Heart left ventricle (tissue), 16 donors: ENCODE data around the gene PIP5KL1. TPM values are rescaled to one million over a fixed set of nuclear protein-coding genes. Genes with fewer than 3 reads are reported as not detected.

Experiments
- ATAC-seq, 4 donors: fragments of 200-7000 bp; cut with Tn5 transposase; one replicate each; pipeline ENCODE4 v1.9.1; 2020 to 2022; ENCODE audit warnings: moderate library complexity in 4 of 4, mild to moderate bottlenecking in 3 of 4, moderate number of reproducible peaks in 1 of 4
- DNase-seq, 5 donors: peaks; one replicate each; pipeline ENCODE4 v3.0.0-alpha.2; 2020
- H3K27ac ChIP-seq, 12 donors: fragments of 200-600 bp; sonication (generic) in 4 of 12; one replicate each; pipeline versions ENCODE4 v1.5.0 to v1.8.0; 2016 to 2022; ENCODE audit warnings: mild to moderate bottlenecking in 2 of 12
- H3K27me3 ChIP-seq, 9 donors: fragments of 200-600 bp; sonication (generic) in 2 of 9; one replicate each; pipeline versions ENCODE4 v1.5.1 to v1.8.0; 2016 to 2022; ENCODE audit warnings: mild to moderate bottlenecking in 3 of 9
- H3K36me3 ChIP-seq, 9 donors: fragments of 200-600 bp; sonication (generic) in 2 of 9; one replicate each; pipeline versions ENCODE4 v1.5.0 to v1.8.0; 2018 to 2022; ENCODE audit warnings: mild to moderate bottlenecking in 2 of 9
- H3K4me1 ChIP-seq, 12 donors: fragments of 200-600 bp; sonication (generic) in 4 of 12; one replicate each; pipeline versions ENCODE4 v1.5.0 to v1.8.0; 2016 to 2022; ENCODE audit warnings: mild to moderate bottlenecking in 3 of 12
- H3K4me3 ChIP-seq, 12 donors: fragments of 200-600 bp; sonication (generic) in 4 of 12; one replicate each; pipeline versions ENCODE4 v1.5.0 to v1.8.0; 2017 to 2022; ENCODE audit warnings: mild to moderate bottlenecking in 9 of 12, moderate library complexity in 4 of 12
- H3K9me3 ChIP-seq, 12 donors: fragments of 200-600 bp; sonication (generic) in 4 of 12; one replicate each; pipeline versions ENCODE4 v1.5.0 to v1.8.0; 2016 to 2022; ENCODE audit warnings: mild to moderate bottlenecking in 1 of 12
- CTCF ChIP-seq, 12 donors: fragments of 200-600 bp; sonication (generic) in 4 of 12; IDR thresholded peaks; one replicate each; pipeline versions ENCODE4 v1.5.0 to v1.8.0; 2018 to 2022; ENCODE audit warnings: antibody characterized with exemption in 12 of 12, mild to moderate bottlenecking in 5 of 12
- POLR2A ChIP-seq, 2 donors: fragments of 450-650 bp; IDR thresholded peaks; one replicate each; pipeline ENCODE4 v1.6.1; 2017; ENCODE audit warnings: antibody characterized with exemption in 2 of 2, mild to moderate bottlenecking in 2 of 2, moderate library complexity in 2 of 2
- WGBS, 4 donors: extraction: QIAGEN DNeasy Blood & Tissue Kit in 2 of 4; methylation state at CpG; one replicate each; pipeline versions ENCODE4 v1.1.5 to v1.1.7; 2013 to 2018; 5-methylcytosine and 5-hydroxymethylcytosine counted together
- intact Hi-C, 10 donors: fragments of 100-400 bp; cut with DNase I; formaldehyde crosslinking; loops; one replicate each; pipeline versions ENCODE4 v1.11.1 to v1.14.2; 2022
- polyA plus RNA-seq, 2 donors: library from polyadenylated mRNA; stranded (reverse); fragments of 200-250 nt; gene quantifications; one replicate each; pipeline ENCODE4 v1.2.3, GENCODE V29; 2013
- total RNA-seq, 9 donors: library from RNA; depleted of rRNA in 2 of 9; stranded (reverse); fragments of >200 nt in 2 of 9; fragmentation: NEBNext Ultra II Directional in 3 of 9; extraction: Animal tissue kit (Norgen Biotek cat#: 25700) in 3 of 9; gene quantifications; one replicate each; pipeline versions ENCODE4 v1.1.0 to v1.2.4, GENCODE V29; 2016 to 2023
- donor health status: ischemic (EF 13 %, LVEDD 7.1; RV severe dilation, severe dysfunction).
- donor health status: healthy with polysubstance abuse.
- donor health status: DM: no; HTN: yes; CAD: no.
- donor health status: DM: no; HTN: no; CAD: no.
- donor health status: ischemic (EF 25% LVEDD 6.9; RV normal size, moderate dysfunction).
- donor health status: ischemic (EF 25% LVEDD 5.7; RV mildly dilated, moderate dysfunction).
- donor health status: healthy.
- donor health status: DM: yes; HTN: yes; CAD: no.
- donor health status: ischemic (EF 35%, LVEDD 5.7; RV mildly dilated, moderate dysfunction).
- donor health status: nonischemic (EF 11% LVEDD 7.7; RV severe dilation, severe dysfunction).
- donor health status: DM: yes; HTN: yes; CAD: no.
- donor health status: PGD.
- donor health status: ischemic (EF 29% LVEDD 5.4; RV normal size, mild dysfunction).
- donor health status: nonischemic (EF 23%, LVEDD 6.1; RV moderate dilation, normal function).

PIP5KL1 gene
- total and polyA plus RNA-seq, 11 donors = 0.12 to 0.77 (median 0.50) TPM; not detected in 2

GRCh38 chr9:127934986-127935385 is 4.4 kb upstream of the PIP5KL1 start:
- Histone ChIP-seq H3K9me3 (no peaks in the 10 kb centered on the region), H3K27me3 (peaks cover 0 to 5% (median 0%) of the 10 kb centered on the region in 9 donors), H3K27ac (no peak overlapping the region), H3K4me1 (peaks cover 6 to 50% (median 33%) of the 10 kb centered on the region in 12 donors), H3K36me3 (peaks cover 0 to 12% (median 2%) of the 10 kb centered on the region in 9 donors), H3K4me3 (no peak overlapping the region)
- DNase-seq (no peak), ATAC-seq (no peak)
- TF ChIP-seq CTCF (IDR thresholded peaks at IDR 0.05) (no peak), POLR2A (IDR thresholded peaks at IDR 0.05) (no peak)
- WGBS, 4 donors = 73 to 80% (median 75%) methylated on average over 11 of the region's 11 CpGs
- intact Hi-C loops = loop anchor here in 1 of 10 donors (5.0 kb wide), 1 partner anchor 283 kb away; no protein-coding TSS in a partner anchor

DNA sequence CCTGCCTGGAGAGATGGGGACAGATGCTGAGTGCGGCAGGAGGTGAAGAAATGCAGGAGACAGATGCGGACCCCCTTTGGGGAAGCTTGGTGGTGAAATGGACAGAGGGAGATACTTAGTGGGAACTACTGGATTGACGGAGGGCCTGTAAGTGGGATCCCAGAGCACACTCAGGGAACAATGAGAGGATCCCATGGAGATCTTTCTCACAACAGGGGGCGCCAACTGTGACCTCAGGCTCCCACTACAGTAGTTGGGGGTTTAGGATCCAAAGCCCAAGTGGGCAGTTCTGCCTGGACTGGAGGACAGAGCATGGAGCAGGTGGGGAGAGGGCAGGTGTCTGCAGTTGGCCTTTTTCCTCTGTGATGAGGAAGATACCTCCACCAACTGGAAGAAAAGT is 3.7 kb upstream of the PIP5KL1 start:
- no peak overlapping the region for H3K4me3 ChIP-seq
- no peak overlapping the region for H3K27ac ChIP-seq
- peaks cover 6 to 52% (median 33%) of the 10 kb centered on the region in 12 donors for H3K4me1 ChIP-seq
- TF ChIP-seq POLR2A (IDR thresholded peaks at IDR 0.05) (no peak), CTCF (IDR thresholded peaks at IDR 0.05) (no peak)
- WGBS, 4 donors = 91 to 97% (median 94%) methylated on average over 4 of the region's 4 CpGs
- peaks cover 0 to 12% (median 2%) of the 10 kb centered on the region in 9 donors for H3K36me3 ChIP-seq
- ATAC-seq (no peak), DNase-seq (no peak)
- H3K9me3 ChIP-seq = no peaks in the 10 kb centered on the region
- intact Hi-C loops = no loop called here
- peaks cover 0 to 6% (median 0%) of the 10 kb centered on the region in 9 donors for H3K27me3 ChIP-seq

DNA sequence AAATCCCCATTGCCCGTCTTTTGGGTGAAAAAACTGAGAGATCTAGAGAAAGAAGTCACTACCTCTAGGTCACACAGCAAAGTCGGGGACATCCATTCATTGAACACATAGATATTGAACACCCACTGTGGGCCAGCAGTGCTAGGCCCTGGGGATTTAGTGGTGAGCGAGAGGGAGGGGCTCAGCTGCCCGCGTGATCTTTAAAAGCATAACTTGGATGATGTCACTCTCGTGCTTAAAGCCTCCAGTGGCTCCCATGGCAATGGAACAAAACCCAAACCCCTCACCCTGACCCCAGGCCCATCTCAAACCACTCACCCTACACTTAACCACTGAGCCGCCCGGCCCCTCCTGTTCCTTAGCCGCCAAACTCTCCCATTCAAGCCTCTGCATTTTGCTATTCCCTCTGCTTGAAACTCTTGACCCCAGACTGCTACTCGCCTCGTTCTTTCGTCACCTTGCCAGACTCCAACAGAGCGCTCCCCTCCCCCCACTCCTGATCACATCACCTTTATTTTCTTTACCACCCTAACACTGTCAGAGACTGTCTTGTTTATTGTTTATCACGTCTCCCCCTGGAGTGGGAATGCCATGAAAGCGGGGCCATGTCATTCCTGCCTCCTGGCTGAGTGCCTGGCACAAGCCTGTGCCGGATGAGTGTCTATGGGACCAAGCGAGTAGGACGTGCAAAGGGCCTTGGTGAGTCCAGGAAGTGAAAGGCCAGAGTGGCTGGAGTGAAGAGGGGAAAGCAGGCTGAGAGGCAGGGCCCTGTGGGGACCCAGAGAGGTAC is 710 bp upstream of the PIP5KL1 start:
- intact Hi-C loops = no loop called here
- no peak overlapping the region for H3K27ac ChIP-seq
- peak overlapping the region in 10 of 12 donors; percentile 38 to 72 (median 57) for H3K4me3 ChIP-seq
- no peak for DNase-seq
- TF ChIP-seq CTCF (IDR thresholded peaks at IDR 0.05) (no peak), POLR2A (IDR thresholded peaks at IDR 0.05) (no peak)
- peak in 2 of 4 donors; percentile 1 to 2 for ATAC-seq
- peaks cover 8 to 35% (median 19%) of the 10 kb centered on the region in 9 donors for H3K27me3 ChIP-seq
- H3K9me3 ChIP-seq = no peaks in the 10 kb centered on the region
- H3K36me3 ChIP-seq = peaks cover 0 to 12% (median 2%) of the 10 kb centered on the region in 9 donors
- 19 to 22% (median 21%) methylated on average over 18 of the region's 18 CpGs for WGBS, 4 donors
- peaks cover 0 to 53% (median 30%) of the 10 kb centered on the region in 12 donors for H3K4me1 ChIP-seq

GRCh38 chr9:127929625-127929979 is 975 bp downstream of the PIP5KL1 start:
- no peak overlapping the region for H3K27ac ChIP-seq
- H3K4me3 ChIP-seq = no peak overlapping the region
- no peaks in the 10 kb centered on the region for H3K9me3 ChIP-seq
- 68 to 83% (median 74%) methylated on average over 8 to 10 of the region's 10 CpGs for WGBS, 4 donors
- peaks cover 9 to 48% (median 26%) of the 10 kb centered on the region in 9 donors for H3K27me3 ChIP-seq
- DNase-seq (no peak), ATAC-seq (no peak)
- peaks cover 0 to 5% (median 0%) of the 10 kb centered on the region in 9 donors for H3K36me3 ChIP-seq
- H3K4me1 ChIP-seq = peaks cover 0 to 40% (median 27%) of the 10 kb centered on the region in 12 donors
- intact Hi-C loops = loop anchor here in 3 of 10 donors (10.0 kb wide), 1 partner anchor 425 kb away; no protein-coding TSS in a partner anchor
- no peak for TF ChIP-seq CTCF (IDR thresholded peaks at IDR 0.05)
- no peak for TF ChIP-seq POLR2A (IDR thresholded peaks at IDR 0.05)
